Thyroid gland (tissue), 4 donors: Measurements from ENCODE around the gene WASF2. TPM values are rescaled to one million over a fixed set of nuclear protein-coding genes. Genes with fewer than 3 reads are reported as not detected.

ENCODE experiments used
- DNase-seq, 2 donors: peaks; one replicate each; pipeline ENCODE4 v3.0.0-alpha.2; 2019
- H3K27ac ChIP-seq, 3 donors: fragments of 200-600 bp; sonication (generic); 1 replicate in 2 of 3; 2 replicates in 1 of 3; pipeline ENCODE4 v1.5.1; 2016 to 2019; ENCODE audit warnings: mild to moderate bottlenecking in 1 of 3, moderate library complexity in 1 of 3
- H3K27me3 ChIP-seq: fragments of 200-600 bp; sonication (generic); one replicate; pipeline ENCODE4 v1.5.1; 2019
- H3K36me3 ChIP-seq, 2 donors: fragments of 200-600 bp; sonication (generic); one replicate each; pipeline ENCODE4 v1.5.1; 2016 to 2019
- H3K4me1 ChIP-seq, 2 donors: fragments of 200-600 bp; sonication (generic); one replicate each; pipeline ENCODE4 v1.5.1; 2017 to 2019
- H3K4me3 ChIP-seq, 3 donors: fragments of 200-600 bp; sonication (generic); replicated peaks in 1 of 3; 1 replicate in 2 of 3; 2 replicates in 1 of 3; pipeline ENCODE4 v1.5.1; 2016; ENCODE audit warnings: mild to moderate bottlenecking in 1 of 3
- H3K9me3 ChIP-seq: fragments of 200-600 bp; sonication (generic); one replicate; pipeline ENCODE4 v1.5.1; 2017
- POLR2A ChIP-seq, 2 donors: fragments of 450-650 bp; IDR thresholded peaks; one replicate each; pipeline ENCODE4 v1.6.1; 2017; ENCODE audit warnings: antibody characterized with exemption in 2 of 2, mild to moderate bottlenecking in 2 of 2, moderate library complexity in 1 of 2
- WGBS, 2 donors: methylation state at CpG; one replicate each; pipeline ENCODE4 v1.1.5; 2017; 5-methylcytosine and 5-hydroxymethylcytosine counted together
- intact Hi-C: fragments of 100-400 bp; cut with DNase I; formaldehyde crosslinking; loops from one replicate; pipeline ENCODE4 v1.15.1; 2023
- total RNA-seq, 4 donors: library from RNA; depleted of rRNA; stranded (reverse); fragments of >200 nt; gene quantifications; one replicate each; pipeline ENCODE4 v1.2.3, GENCODE V29; 2016
- TF ChIP-seq, protein P1 (sequence below), 6 experiments: fragments of 200-600 bp in 3 of 6; fragments of 450-650 bp in 3 of 6; sonication (generic) in 3 of 6; IDR thresholded peaks; one replicate each; pipeline ENCODE4 v1.5.1; 2016 to 2019; ENCODE audit warnings: antibody characterized with exemption in 6 of 6, mild to moderate bottlenecking in 2 of 6, inconsistent platforms in 1 of 6, moderate library complexity in 1 of 6

Gene WASF2
- total RNA-seq, 4 donors from 2014 or later = 38.3 to 47.7 (median 46.7) TPM

DNA sequence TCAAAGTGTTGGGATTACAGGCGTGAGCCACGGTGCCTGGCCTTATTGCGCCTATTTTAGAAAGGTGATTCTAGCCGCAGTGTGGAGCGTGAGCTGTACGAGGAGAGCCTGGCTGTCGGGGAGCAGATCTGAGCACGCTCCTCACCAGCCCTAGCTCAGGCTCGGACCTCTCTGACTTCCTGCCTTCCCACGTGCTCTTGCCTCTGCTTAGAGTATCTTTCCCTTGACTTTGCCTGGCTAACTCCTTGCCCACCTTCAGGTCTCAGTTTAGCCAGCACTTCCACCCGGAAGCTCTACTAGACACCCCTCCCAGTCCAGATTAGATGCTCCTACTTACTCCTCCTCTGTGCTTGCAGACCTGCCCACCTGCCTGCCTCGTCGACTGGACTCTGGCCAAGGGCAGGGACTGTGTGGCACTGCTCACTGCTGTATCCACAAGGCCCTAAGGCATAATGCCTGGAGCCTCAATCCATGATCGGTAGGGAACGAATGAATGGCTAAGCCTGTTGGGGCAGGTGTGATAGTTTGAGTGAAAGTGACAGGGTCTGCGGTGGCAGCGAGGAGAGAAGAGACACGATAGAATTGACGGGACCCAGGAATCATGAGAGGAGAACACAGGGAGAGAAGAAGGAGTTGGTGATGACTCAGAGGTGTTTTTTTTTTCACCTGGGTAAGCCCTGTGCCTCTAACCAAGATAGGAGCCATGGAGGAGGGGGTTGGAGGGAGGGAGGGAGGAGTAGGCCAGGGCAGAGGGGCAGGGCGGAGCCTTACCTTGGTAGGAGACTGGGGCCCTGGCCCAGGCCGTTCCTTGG is 28.1 kb upstream of the WASF2 start:
- Histone ChIP-seq H3K9me3 (no peaks in the 10 kb centered on the region), H3K4me3 (no peak overlapping the region), H3K4me1 (peaks cover 13 to 80% of the 10 kb centered on the region in 2 donors), H3K36me3 (no peaks in the 10 kb centered on the region), H3K27ac (peak overlapping the region; percentile 3 to 50 (median 28)), H3K27me3 (no peaks in the 10 kb centered on the region)
- TF ChIP-seq, protein P1, sequence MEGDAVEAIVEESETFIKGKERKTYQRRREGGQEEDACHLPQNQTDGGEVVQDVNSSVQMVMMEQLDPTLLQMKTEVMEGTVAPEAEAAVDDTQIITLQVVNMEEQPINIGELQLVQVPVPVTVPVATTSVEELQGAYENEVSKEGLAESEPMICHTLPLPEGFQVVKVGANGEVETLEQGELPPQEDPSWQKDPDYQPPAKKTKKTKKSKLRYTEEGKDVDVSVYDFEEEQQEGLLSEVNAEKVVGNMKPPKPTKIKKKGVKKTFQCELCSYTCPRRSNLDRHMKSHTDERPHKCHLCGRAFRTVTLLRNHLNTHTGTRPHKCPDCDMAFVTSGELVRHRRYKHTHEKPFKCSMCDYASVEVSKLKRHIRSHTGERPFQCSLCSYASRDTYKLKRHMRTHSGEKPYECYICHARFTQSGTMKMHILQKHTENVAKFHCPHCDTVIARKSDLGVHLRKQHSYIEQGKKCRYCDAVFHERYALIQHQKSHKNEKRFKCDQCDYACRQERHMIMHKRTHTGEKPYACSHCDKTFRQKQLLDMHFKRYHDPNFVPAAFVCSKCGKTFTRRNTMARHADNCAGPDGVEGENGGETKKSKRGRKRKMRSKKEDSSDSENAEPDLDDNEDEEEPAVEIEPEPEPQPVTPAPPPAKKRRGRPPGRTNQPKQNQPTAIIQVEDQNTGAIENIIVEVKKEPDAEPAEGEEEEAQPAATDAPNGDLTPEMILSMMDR (IDR thresholded peaks at IDR 0.05) = no peak
- TF ChIP-seq POLR2A (IDR thresholded peaks at IDR 0.05) = no peak
- peak; percentile 68 to 69 for DNase-seq
- intact Hi-C loops = no loop called here
- WGBS, 2 donors = 71 to 72% methylated on average over 21 of the region's 21 CpGs

- 72 to 78% methylated on average over 2 of the region's 2 CpGs for WGBS, 2 donors
- peaks cover 8 to 72% of the 10 kb centered on the region in 2 donors for H3K4me1 ChIP-seq
- TF ChIP-seq, protein P1 (IDR thresholded peaks at IDR 0.05) = no peak
- TF ChIP-seq POLR2A (IDR thresholded peaks at IDR 0.05) = no peak
- no peak for DNase-seq
- H3K27me3 ChIP-seq = no peaks in the 10 kb centered on the region
- H3K9me3 ChIP-seq = no peaks in the 10 kb centered on the region
- peak overlapping the region in 1 of 3 donors; percentile 3 for H3K27ac ChIP-seq
- H3K4me3 ChIP-seq = no peak overlapping the region
- no peaks in the 10 kb centered on the region for H3K36me3 ChIP-seq
- intact Hi-C loops = no loop called here
Measured at GRCh38 chr1:27517301-27517700, 27.3 kb upstream of the WASF2 start.

- WGBS, 2 donors = 79 to 88% methylated on average over 3 of the region's 3 CpGs
- no peak for DNase-seq
- intact Hi-C loops = no loop called here
- H3K4me3 ChIP-seq = no peak overlapping the region
- H3K27ac ChIP-seq = peak overlapping the region in 2 of 3 donors; percentile 33 to 56
- no peak for TF ChIP-seq POLR2A (IDR thresholded peaks at IDR 0.05)
- TF ChIP-seq, protein P1 (IDR thresholded peaks at IDR 0.05) = no peak
- H3K9me3 ChIP-seq = no peaks in the 10 kb centered on the region
- peaks cover 8 to 57% of the 10 kb centered on the region in 2 donors for H3K4me1 ChIP-seq
- H3K36me3 ChIP-seq = no peaks in the 10 kb centered on the region
- no peaks in the 10 kb centered on the region for H3K27me3 ChIP-seq
Measured at GRCh38 chr1:27515626-27516025, 25.7 kb upstream of the WASF2 start.

DNA sequence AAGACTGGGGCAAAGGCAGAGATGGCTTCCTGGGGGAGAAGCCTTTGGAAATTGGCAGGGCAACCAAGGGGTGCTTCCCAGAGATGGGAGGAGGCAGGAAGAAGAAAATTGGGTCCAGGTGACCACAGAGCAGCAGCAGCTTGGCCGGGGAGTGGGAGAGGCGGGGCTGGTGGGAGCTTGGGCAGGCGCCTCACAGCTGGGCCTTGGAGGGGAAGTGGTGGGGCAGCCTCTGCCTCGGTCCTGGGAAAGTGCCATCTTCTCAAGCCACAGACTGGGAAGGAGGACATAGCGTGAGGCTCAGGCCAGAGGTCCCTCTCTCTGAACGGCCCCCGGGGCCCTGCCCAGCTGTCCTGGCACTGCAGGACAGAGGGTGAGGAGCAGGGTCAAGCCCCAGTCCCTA is 24.0 kb upstream of the WASF2 start:
- no peak for TF ChIP-seq POLR2A (IDR thresholded peaks at IDR 0.05)
- TF ChIP-seq, protein P1 (IDR thresholded peaks at IDR 0.05) = no peak
- Histone ChIP-seq H3K27me3 (no peaks in the 10 kb centered on the region), H3K4me3 (no peak overlapping the region), H3K9me3 (no peaks in the 10 kb centered on the region), H3K4me1 (peaks cover 1 to 45% of the 10 kb centered on the region in 2 donors), H3K27ac (peak overlapping the region in 2 of 3 donors; percentile 50 to 58), H3K36me3 (no peaks in the 10 kb centered on the region)
- intact Hi-C loops = no loop called here
- WGBS, 2 donors = 34 to 58% methylated on average over 4 to 7 of the region's 7 CpGs
- DNase-seq = no peak

DNA sequence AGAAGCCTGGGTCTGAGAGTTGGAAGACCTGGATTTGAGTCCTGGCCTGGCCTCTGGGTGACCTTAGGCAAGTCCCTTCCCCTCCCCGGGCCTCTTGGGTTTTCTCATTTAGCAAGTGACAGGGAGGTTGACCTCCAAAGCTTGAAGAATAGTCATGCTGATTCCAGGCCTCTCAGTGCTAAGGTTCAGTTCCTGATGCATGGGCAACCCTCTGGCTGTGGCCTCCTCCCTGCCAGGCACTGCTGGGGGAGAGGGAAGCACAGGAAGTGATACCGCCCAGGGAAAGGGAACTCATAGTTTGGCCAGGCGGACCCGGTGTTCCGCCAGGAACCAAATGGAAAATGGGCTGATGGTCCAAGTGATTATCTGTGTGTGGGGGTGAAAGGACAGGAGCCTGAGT is 23.6 kb upstream of the WASF2 start:
- no peak for DNase-seq
- no peak for TF ChIP-seq POLR2A (IDR thresholded peaks at IDR 0.05)
- TF ChIP-seq, protein P1 (IDR thresholded peaks at IDR 0.05) = no peak
- no peak overlapping the region for H3K4me3 ChIP-seq
- 79 to 86% methylated on average over 5 of the region's 5 CpGs for WGBS, 2 donors
- no peaks in the 10 kb centered on the region for H3K27me3 ChIP-seq
- intact Hi-C loops = no loop called here
- no peaks in the 10 kb centered on the region for H3K36me3 ChIP-seq
- H3K9me3 ChIP-seq = no peaks in the 10 kb centered on the region
- H3K27ac ChIP-seq = peak overlapping the region in 2 of 3 donors; percentile 50 to 58
- H3K4me1 ChIP-seq = peaks cover 0 to 42% of the 10 kb centered on the region in 2 donors
